Measurements from ENCODE around the gene TAS1R3.
A peak's percentile ranks its signal among the peaks of the same experiment; 100 is the strongest.
"Not testable (repeated sequence)": the region's sequence is repeated elsewhere in the genome, so short reads cannot be mapped to it uniquely, and the experiment has no call there.

The TAS1R3 gene

GRCh38 chr1:1354271-1355247, 23.5 kb downstream of the TAS1R3 start:
- no peak for DNase-seq (ENCODE audit: low read depth)

DNA sequence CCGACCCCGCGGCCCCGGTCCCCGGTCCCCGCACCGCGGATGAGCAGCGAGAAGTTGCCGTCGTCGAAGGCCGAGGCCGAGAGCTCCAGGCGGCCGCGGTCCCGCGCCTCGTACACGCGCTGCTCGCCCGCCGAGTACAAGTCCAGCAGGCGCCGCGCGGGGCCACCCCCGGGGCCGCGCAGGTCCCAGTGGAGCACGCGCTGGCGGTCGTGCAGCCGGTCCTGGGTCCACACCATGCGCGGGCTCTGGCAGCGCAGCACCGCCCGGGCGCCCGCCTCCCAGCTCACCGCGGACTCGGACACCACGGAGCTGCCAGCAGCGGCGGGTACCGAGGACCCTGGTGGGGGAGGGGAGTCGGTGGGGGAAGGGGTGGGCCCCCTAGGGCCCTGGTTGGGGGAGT, 24.3 kb downstream of the TAS1R3 start:
- DNase-seq (ENCODE audit: low read depth): peak; percentile 42

GRCh38 chr1:1356166-1356795, 25.2 kb downstream of the TAS1R3 start:
- DNase-seq (ENCODE audit: low read depth): no peak

- no peak for DNase-seq (ENCODE audit: low read depth)
Observed at GRCh38 chr1:1356796-1357401, 25.8 kb downstream of the TAS1R3 start.

DNA sequence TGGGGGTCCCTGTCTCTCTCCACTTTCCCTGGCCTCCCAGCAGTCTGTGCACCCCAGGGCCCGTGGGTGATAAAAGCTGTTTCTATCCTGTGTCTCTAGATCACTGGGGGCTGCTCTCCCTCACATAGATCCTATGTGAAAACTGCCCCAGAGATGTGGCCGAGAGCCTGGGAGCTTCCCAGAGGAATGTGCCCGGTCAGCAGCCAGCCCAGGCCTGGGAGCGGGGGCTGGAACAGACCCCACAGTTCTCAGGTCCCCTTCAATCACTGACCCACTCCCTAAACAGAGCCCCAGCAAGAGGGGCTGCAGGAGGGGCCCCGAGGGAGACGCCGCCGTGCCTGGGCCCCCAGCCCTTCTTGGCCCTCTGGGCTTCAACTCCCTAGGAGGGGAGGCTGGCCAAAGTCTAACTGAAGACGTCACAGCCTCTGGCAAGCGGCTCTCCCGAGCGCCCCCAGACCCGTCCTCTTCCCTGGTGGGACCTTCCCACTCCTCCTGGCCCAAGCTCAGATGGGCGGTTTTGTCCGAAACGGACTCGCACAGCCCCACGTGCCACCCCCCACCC, 26.9 kb downstream of the TAS1R3 start:
- peak; percentile 31 for DNase-seq (ENCODE audit: low read depth)

DNA sequence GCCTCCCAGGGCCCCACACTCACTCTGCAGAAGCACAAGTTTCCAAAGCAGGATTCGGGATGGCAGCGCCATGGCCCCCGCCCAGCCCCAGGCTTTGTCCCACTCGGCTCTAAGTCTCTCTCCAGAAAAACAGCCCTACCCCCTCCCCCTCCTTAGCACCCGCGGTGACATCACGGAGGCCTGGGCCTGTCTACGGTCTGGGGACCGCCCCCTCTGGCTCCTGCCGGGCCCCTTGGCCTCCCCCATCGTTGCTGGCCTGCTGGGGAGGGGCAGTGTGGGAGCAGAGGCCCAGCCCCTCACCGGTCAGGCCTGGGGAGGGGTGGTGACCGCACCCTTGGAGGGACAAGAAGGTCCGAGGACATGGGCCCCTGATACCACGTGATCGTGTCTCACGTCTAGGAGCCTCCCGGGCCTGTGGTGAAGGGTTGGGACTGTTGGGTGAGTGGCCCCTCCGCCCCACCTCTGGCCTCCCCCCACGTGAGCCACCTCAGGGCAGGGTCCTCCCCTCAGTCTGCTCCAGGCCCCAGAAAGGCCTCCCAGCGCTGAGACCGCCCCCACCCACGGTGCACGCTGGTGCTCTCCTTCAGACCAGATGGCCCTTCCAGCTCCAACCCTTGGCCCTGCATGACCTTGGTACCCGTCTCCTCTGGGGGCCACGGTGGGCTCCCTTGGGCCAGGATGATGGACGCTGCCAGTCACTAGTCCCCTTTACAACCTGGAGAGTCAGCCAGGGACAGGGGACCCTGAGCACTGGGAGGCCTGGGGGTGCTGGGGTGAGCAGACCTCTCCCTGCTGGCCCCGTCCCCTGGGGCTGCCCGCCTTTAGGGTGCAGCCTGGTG, 27.6 kb downstream of the TAS1R3 start, which contains the start of gene MXRA8:
TSS of gene MXRA8 (minus strand) at position 123 of the 839 bp plus-strand sequence. CDS start at position 72, 51 bp downstream.
- peak; percentile 86 for DNase-seq (ENCODE audit: low read depth)

DNA sequence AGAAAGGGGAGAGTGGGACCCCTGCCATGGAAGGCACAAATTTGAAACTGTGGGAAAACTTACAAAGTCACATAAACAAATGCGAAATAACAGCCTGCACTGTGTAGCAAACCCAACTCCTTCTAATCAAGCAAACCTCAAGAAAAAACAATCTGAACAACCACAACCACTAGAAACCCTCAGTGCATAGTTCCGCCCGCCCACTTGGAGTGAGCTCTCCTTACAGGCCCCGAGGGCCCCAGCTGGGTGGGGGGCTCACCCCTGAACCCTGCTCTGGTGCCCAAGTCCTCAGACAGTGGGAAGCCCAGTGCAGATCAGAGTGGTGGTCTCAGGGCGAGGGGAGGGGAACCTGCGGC, 28.2 kb downstream of the TAS1R3 start:
- peak; percentile 86 for DNase-seq (ENCODE audit: low read depth)

DNA sequence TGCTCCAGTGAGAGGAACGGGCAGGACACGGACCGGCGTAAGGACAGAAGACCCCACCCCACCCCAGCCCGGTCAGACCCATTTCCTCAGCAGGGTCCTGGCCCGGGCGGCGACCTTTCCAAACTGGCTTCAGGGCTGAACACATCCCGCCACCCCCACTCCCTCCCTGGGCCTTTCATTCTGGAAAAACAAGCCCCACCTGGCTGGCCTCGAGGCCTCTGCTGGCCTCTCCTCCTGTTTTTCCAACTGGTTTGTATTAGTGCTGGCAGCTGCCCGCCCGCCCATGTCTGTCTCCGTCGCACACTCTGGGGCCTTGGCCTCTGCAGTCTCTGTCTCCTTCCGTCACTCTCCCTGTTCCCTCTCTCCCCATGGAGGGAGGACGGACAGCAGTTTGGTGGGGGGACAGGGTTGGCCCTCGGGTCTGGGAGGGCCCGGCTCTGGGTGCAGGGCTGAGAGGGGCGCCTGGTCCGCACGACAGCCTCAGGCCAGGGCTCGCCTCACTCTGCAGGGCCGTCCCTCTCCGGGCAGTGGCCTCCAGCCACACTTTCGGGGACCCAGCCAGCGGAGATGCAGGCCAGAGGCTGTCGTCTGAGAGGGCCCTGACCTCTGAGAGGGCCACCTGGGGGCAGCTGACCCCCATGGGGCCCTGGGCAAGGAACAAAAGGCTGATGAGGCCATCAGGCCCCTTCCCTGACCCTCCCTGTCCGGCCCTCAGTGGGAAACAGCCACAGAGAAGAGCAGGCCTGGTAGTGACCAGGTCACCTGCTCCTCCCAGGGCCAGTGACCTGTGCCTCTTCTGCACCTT, 28.8 kb downstream of the TAS1R3 start:
- peak; percentile 45 for DNase-seq (ENCODE audit: low read depth)

DNA sequence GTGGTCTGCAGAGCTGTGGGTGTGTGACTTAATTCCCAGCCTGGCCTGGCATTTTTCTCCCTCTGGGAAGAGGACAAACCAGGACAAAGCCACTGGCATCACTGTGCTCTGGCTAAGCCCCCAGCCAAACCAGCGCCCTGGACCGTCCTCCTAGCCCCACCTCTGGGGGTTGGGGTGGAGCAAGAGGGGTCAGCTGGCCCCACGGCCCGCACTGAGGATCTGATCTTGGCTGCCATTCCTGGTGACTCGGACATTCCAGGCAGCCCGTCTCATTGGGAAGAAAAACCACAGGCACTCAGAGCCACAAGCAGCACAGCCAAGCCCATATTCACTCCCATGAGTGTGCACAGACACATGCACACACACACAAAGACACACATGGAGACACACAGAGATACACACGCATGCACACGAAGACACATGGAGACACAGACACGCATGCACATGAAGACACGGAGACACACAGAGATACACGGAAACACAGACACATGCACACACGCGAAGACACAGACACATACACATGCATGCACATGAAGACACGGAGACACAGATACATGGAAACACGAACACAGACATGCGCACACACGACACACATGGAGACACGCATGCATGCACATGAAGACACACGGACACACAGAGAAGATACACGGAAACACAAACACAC, 29.6 kb downstream of the TAS1R3 start:
- peak; percentile 95 for DNase-seq (ENCODE audit: low read depth)

- DNase-seq (ENCODE audit: low read depth): no peak
Observed at GRCh38 chr1:1361233-1361981, 30.3 kb downstream of the TAS1R3 start.

GRCh38 chr1:1361982-1362423, 30.9 kb downstream of the TAS1R3 start:
- DNase-seq (ENCODE audit: low read depth): peak; percentile 91

DNA sequence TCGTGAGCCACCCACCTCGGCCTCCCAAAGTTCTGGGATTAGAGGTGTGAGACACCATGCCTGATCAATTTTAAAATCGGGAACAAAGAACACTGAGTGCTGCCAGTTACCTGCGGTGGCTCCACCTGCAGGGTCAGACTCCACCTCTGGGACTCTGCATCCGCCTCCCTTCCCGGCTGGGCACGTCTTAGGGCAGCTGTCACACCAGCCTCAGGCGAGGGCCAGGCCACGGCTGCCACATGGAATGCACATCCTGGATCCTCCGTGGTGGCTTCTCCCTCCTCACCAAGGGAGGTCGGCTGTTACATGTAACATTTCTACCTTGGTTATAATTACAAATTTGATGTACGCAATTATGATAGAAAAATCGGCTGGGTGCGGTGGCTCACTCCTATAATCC, 33.2 kb downstream of the TAS1R3 start:
- no peak for DNase-seq (ENCODE audit: low read depth)

DNA sequence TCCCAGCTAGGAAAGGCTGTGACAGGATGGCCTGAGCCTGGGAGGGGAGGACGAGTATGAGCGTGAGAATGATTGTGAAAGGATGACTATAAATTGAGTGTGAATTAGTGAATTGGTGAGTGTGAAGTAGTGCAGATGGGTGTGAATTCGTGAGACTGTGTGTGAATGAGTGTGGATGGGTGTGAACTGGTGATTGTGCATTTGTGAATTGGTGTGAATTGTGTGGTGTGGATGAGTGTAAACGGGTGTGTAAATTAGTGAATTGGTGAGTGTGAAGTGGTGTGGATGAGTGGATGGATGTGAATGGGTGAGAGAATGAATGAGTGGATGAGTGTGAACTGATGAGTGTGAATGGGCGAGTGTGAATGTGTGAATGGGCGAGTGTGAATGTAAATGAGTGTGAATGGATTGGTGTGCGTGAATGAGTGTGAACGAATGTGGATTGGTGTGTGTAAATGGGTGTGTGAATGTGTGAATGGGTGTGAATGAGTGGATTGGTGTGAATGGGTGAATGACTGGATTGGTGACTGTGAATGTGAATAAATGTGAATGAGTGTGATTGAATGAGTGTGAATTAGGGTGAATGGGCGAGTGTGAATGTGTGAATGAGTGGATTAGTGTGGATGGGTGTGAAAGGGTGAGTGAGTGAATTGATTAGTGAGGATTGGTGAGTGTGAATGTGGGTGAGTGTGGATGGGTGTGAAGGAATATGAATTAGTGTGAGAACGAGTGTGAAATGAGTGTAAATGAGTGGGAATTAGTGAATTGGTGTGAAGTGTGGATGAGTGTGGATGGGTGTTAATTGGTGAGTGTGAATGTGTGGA, 35.0 kb downstream of the TAS1R3 start:
- no peak for DNase-seq (ENCODE audit: low read depth)

DNA sequence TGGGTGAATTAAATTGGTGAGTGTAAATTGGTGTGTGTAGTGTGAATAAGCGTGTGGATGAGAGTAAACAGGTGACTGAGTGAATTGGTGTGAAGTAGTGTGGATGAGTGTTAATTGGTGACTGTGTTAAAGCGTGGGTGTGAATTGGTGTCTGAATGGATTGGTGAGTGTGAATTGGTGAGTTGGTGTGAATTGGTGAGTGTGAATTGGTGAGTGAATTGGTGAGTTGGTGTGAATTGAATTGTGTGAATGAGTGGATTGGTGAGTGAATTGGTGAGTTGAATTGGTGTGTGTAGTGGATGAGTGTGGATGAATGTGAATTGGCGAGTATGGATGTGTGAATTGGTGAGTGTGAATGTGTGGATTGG, 35.6 kb downstream of the TAS1R3 start:
- DNase-seq (ENCODE audit: low read depth): no peak

GRCh38 chr1:1367315-1367714, 36.2 kb downstream of the TAS1R3 start:
- DNase-seq (ENCODE audit: low read depth): no peak

DNA sequence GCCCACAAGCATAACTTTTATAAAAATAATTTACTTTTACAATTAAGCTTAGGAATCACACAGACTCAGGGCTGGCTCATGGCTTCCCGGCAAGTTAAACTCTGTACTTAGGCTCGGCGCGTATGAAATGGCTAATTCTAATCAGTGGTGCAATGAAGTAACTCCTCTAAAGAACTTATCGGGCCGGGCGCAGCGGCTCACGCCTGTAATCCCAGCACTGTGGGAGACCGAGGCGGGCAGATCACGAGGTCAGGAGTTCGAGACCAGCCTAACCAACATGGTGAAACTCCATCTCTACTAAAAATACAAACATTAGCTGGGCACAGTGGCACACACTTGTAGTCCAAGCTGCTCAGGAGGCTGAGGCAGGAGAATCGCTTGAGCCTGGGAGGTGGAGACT, 39.0 kb downstream of the TAS1R3 start:
- not testable (repeated sequence) for DNase-seq (ENCODE audit: low read depth)

DNA sequence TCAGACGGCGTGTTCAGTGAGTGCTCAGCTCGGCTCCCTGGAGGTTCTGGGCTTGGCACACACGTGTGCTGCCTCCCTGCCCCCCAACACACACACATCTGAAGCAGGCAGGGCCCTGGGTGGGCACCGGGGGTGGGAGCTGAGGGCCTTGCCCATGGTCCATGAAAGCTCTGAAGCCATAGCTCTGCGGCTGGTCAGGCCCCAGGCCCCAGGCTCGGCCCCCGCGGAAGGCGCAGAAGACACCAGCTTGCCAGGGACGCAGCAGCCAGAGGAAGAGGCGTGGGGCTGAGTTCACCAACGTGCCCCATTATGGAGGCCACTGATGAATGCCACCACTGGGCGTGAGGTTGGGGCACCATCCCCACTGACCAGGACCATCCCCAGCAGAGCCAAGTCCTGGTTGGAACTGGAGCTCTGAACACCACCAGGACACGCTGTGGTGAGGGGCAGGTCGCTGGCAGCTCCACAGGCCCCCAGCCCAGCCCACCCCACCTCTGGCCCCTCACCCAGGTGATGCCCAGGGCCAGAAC, 39.8 kb downstream of the TAS1R3 start:
- no peak for DNase-seq (ENCODE audit: low read depth)

- peak; percentile 80 for DNase-seq (ENCODE audit: low read depth)
Observed at GRCh38 chr1:1371364-1371745, 40.3 kb downstream of the TAS1R3 start.
